ENCODE results near the gene HMGXB4.

DNA sequence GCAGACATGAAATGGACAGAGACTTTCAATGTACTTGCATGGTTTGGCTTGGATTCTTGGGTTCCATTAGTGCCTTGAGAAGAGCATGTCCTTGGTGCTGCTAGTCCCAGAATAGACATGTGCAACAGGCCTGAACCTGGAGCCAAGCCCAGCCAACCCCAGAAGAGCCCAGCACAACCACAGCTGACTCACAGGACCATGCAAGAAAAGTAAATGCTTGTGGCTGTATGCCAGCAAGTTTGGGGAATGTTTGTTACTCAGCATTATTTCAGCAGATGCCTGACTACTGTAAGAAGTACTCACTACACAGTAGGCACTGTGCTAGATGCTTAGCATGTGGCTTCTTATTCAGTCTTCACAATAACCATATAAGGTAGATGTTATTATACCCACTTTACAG is 39.2 kb upstream of the HMGXB4 start:
- no peak for TF ChIP-seq POLR2A (IDR thresholded peaks at IDR 0.05; ENCODE audit: low read depth, low read length)
- TF ChIP-seq POLR2AphosphoS5 (IDR thresholded peaks at IDR 0.05; ENCODE audit: low read depth, low read length), result no peak
- TF ChIP-seq SPI1 (IDR thresholded peaks at IDR 0.05; ENCODE audit: low read depth, low read length), result no peak
- TF ChIP-seq PAX5 (IDR thresholded peaks at IDR 0.05; ENCODE audit: insufficient read depth, low read length, severe bottlenecking), result no peak
- TF ChIP-seq TAF1 (IDR thresholded peaks at IDR 0.05; ENCODE audit: low read depth, low read length), result no peak
